Neural cell (in vitro differentiated cells): ENCODE results near the gene ADORA2A. TPM values are rescaled to one million over a fixed set of nuclear protein-coding genes. Genes with fewer than 3 reads are reported as not detected.

Experiments used
- H2AFZ ChIP-seq: fragments of 200-600, 300-800 bp; sonication (generic), shearing (Covaris generic); 2 replicates; pipeline ENCODE4 v1.6.0; 2014; ENCODE audit warnings: low read depth, mild to moderate bottlenecking, antibody characterized with exemption, low read length, moderate library complexity
- H3F3A ChIP-seq: fragments of 200-600 bp; shearing (Covaris generic); 2 replicates; pipeline ENCODE4 v1.6.1; 2016; ENCODE audit warnings: mild to moderate bottlenecking, moderate library complexity, mixed read lengths, antibody characterized with exemption, low read length; ENCODE audit not compliant: insufficient read depth, poor library complexity, severe bottlenecking
- H3K27ac ChIP-seq: fragments of 200-600, 300-800 bp; sonication (generic), shearing (Covaris generic); 2 replicates; pipeline ENCODE4 v1.5.1; 2014; ENCODE audit warnings: mild to moderate bottlenecking, low read length, moderate library complexity
- H3K27me3 ChIP-seq: fragments of 300-800, 200-600 bp; sonication (generic), shearing (Covaris generic); 2 replicates; pipeline ENCODE4 v1.6.0; 2014; ENCODE audit warnings: mild to moderate bottlenecking, low read depth, low read length, moderate library complexity; ENCODE audit not compliant: insufficient read depth
- H3K36me3 ChIP-seq: fragments of 300-800, 200-600 bp; sonication (generic), shearing (Covaris generic); 2 replicates; pipeline ENCODE4 v1.5.1; 2014; ENCODE audit warnings: mild to moderate bottlenecking, antibody characterized with exemption, low read length, moderate library complexity; ENCODE audit not compliant: insufficient read depth
- H3K4me2 ChIP-seq: fragments of 300-800, 200-600 bp; sonication (generic), shearing (Covaris generic); 2 replicates; pipeline ENCODE4 v1.6.0; 2014; ENCODE audit warnings: mild to moderate bottlenecking, low read length
- H3K4me3 ChIP-seq: fragments of 300-800, 200-600 bp; sonication (generic), shearing (Covaris generic); 2 replicates; pipeline ENCODE4 v1.5.1; 2014; ENCODE audit warnings: mild to moderate bottlenecking, low read length, moderate library complexity
- H3K79me2 ChIP-seq: fragments of 200-600 bp; shearing (Covaris generic); replicated peaks from 2 replicates; pipeline ENCODE4 v1.6.0; 2014; ENCODE audit warnings: mild to moderate bottlenecking, low read length, moderate library complexity; ENCODE audit not compliant: insufficient read depth
- H3K9ac ChIP-seq: fragments of 300-800, 200-600 bp; sonication (generic), shearing (Covaris generic); 2 replicates; pipeline ENCODE4 v1.6.1; 2016; ENCODE audit warnings: mild to moderate bottlenecking, low read length, mixed read lengths
- H3K9me2 ChIP-seq: fragments of 200-600 bp; shearing (Covaris generic); 2 replicates; pipeline ENCODE4 v1.6.1; 2016; ENCODE audit warnings: mild to moderate bottlenecking, low read length, mixed read lengths; ENCODE audit not compliant: insufficient read depth
- H3K9me3 ChIP-seq: fragments of 200-600, 300-800 bp; sonication (generic), shearing (Covaris generic); 2 replicates; pipeline ENCODE4 v1.6.1; 2016; ENCODE audit warnings: mild to moderate bottlenecking, mixed run types, low read length, moderate library complexity, mixed read lengths
- H4K20me1 ChIP-seq: fragments of 200-600 bp; shearing (Covaris generic); 2 replicates; pipeline ENCODE4 v1.6.1; 2016; ENCODE audit warnings: mild to moderate bottlenecking, mixed run types; ENCODE audit not compliant: insufficient read depth
- CTCF ChIP-seq: fragments of 450-650 bp; IDR thresholded peaks from 2 replicates; pipeline ENCODE4 v1.5.1; 2014; ENCODE audit warnings: antibody characterized with exemption, mild to moderate bottlenecking, moderate library complexity; ENCODE audit not compliant: poor library complexity, severe bottlenecking
- EP300 ChIP-seq: fragments of 450-650 bp; conservative IDR thresholded peaks from 2 replicates; pipeline ENCODE4 v1.6.1; 2014; ENCODE audit warnings: antibody characterized with exemption, mild to moderate bottlenecking, moderate library complexity; ENCODE audit not compliant: poor library complexity, severe bottlenecking
- EZH2 ChIP-seq: fragments of 200-600, 300-800 bp; shearing (Covaris generic), sonication (generic); IDR thresholded peaks from 2 replicates; pipeline ENCODE4 v1.6.1; 2014; ENCODE audit warnings: antibody characterized with exemption, low read length, borderline replicate concordance, mild to moderate bottlenecking; ENCODE audit not compliant: insufficient read depth, poor library complexity, severe bottlenecking
- MXI1 ChIP-seq: fragments of 450-650 bp; conservative IDR thresholded peaks from 2 replicates; pipeline ENCODE4 v1.6.1; 2014; ENCODE audit warnings: antibody characterized with exemption, mild to moderate bottlenecking; ENCODE audit not compliant: poor library complexity, severe bottlenecking
- POLR2AphosphoS5 ChIP-seq: IDR thresholded peaks from 2 replicates; pipeline ENCODE4 v1.6.1; 2012
- RAD21 ChIP-seq: fragments of 450-650 bp; conservative IDR thresholded peaks from 2 replicates; pipeline ENCODE4 v1.6.1; 2014; ENCODE audit warnings: antibody characterized with exemption, mild to moderate bottlenecking, moderate library complexity
- REST ChIP-seq: IDR thresholded peaks from 2 replicates; pipeline ENCODE4 v1.6.1; 2012; ENCODE audit warnings: borderline replicate concordance
- SMC3 ChIP-seq: fragments of 450-650 bp; conservative IDR thresholded peaks from 2 replicates; pipeline ENCODE4 v1.6.1; 2014; ENCODE audit warnings: antibody characterized with exemption, mild to moderate bottlenecking, moderate library complexity; ENCODE audit not compliant: poor library complexity
- TAF1 ChIP-seq: IDR thresholded peaks from 2 replicates; pipeline ENCODE4 v1.6.1; 2012; ENCODE audit warnings: low read depth
- polyA plus RNA-seq: library from polyadenylated mRNA; depleted of rRNA; stranded (reverse); fragments of >200 nt; gene quantifications from 2 replicates; pipeline ENCODE4 v1.2.3, GENCODE V29; 2014

Gene ADORA2A
- polyA plus RNA-seq, 1 donor from 2014 or later, result 2.9 TPM

- H4K20me1 ChIP-seq, result no peaks in the 10 kb centered on the region
- H3F3A ChIP-seq, result no peaks in the 10 kb centered on the region
- TF ChIP-seq EP300, result no peak
- TF ChIP-seq SMC3, result no peak
- TF ChIP-seq POLR2AphosphoS5, result no peak
- no peak for TF ChIP-seq EZH2
- TF ChIP-seq RAD21, result no peak
- no peak for TF ChIP-seq CTCF
- no peak for TF ChIP-seq MXI1
- no peak for TF ChIP-seq TAF1
- no peak for TF ChIP-seq REST
- no peaks in the 10 kb centered on the region for H3K79me2 ChIP-seq
- H3K27me3 ChIP-seq, result peaks cover 28% of the 10 kb centered on the region
- H3K36me3 ChIP-seq, result no peaks in the 10 kb centered on the region
- no peak overlapping the region for H3K9ac ChIP-seq
- no peaks in the 10 kb centered on the region for H3K9me2 ChIP-seq
- no peak overlapping the region for H2AFZ ChIP-seq
- H3K9me3 ChIP-seq, result no peaks in the 10 kb centered on the region
- no peak overlapping the region for H3K4me2 ChIP-seq
- H3K27ac ChIP-seq, result no peak overlapping the region
- H3K4me3 ChIP-seq, result no peak overlapping the region
Observed at GRCh38 chr22:24421428-24421931, 5.9 kb upstream of the ADORA2A start.

- no peaks in the 10 kb centered on the region for H3F3A ChIP-seq
- H3K36me3 ChIP-seq, result no peaks in the 10 kb centered on the region
- H3K27ac ChIP-seq, result no peak overlapping the region
- no peak overlapping the region for H2AFZ ChIP-seq
- no peak overlapping the region for H3K4me2 ChIP-seq
- H4K20me1 ChIP-seq, result no peaks in the 10 kb centered on the region
- no peak overlapping the region for H3K9ac ChIP-seq
- H3K4me3 ChIP-seq, result no peak overlapping the region
- no peaks in the 10 kb centered on the region for H3K79me2 ChIP-seq
- TF ChIP-seq MXI1 (no peak), RAD21 (no peak), SMC3 (no peak), TAF1 (no peak), EP300 (no peak), REST (no peak), EZH2 (no peak), CTCF (no peak), POLR2AphosphoS5 (no peak)
- peaks cover 28% of the 10 kb centered on the region for H3K27me3 ChIP-seq
- no peaks in the 10 kb centered on the region for H3K9me3 ChIP-seq
- no peaks in the 10 kb centered on the region for H3K9me2 ChIP-seq
Observed at GRCh38 chr22:24422102-24422665, 5.2 kb upstream of the ADORA2A start.
